Non-pigmented ciliary epithelial cell (primary cell): Measurements from ENCODE around the gene GPHN.
"Not testable (repeated sequence)": the region's sequence is repeated elsewhere in the genome, so short reads cannot be mapped to it uniquely, and the experiment has no call there.

Experiments used
- DNase-seq: peaks from one replicate; pipeline ENCODE4 v3.0.0-alpha.2; 2010; ENCODE audit warnings: low read depth

The GPHN gene

GRCh38 chr14:66502836-66503235 lies 5.1 kb upstream of the GPHN start:
- not testable (repeated sequence) for DNase-seq

GRCh38 chr14:66503532-66503931 lies 4.4 kb upstream of the GPHN start:
- no peak for DNase-seq

GRCh38 chr14:66507181-66507721 lies 696 bp upstream of the GPHN start:
- no peak for DNase-seq

- no peak for DNase-seq
Observed at GRCh38 chr14:66508547-66508845, 549 bp downstream of the GPHN start.

GRCh38 chr14:66508846-66509621 lies 1.1 kb downstream of the GPHN start:
- no peak for DNase-seq

- no peak for DNase-seq
Observed at GRCh38 chr14:66509874-66510273, 1.9 kb downstream of the GPHN start.

- no peak for DNase-seq
Observed at GRCh38 chr14:66511849-66512248, 3.9 kb downstream of the GPHN start.

- no peak for DNase-seq
Observed at GRCh38 chr14:66514213-66514612, 6.3 kb downstream of the GPHN start.

- DNase-seq, result no peak
Observed at GRCh38 chr14:66530526-66530925, 22.6 kb downstream of the GPHN start.

- DNase-seq, result no peak
Observed at GRCh38 chr14:66539034-66539433, 31.1 kb downstream of the GPHN start.

- DNase-seq, result no peak
Observed at GRCh38 chr14:66540038-66540437, 32.1 kb downstream of the GPHN start.

GRCh38 chr14:66541627-66542026 lies 33.7 kb downstream of the GPHN start:
- DNase-seq, result no peak

- DNase-seq, result no peak
Observed at GRCh38 chr14:66543996-66544395, 36.0 kb downstream of the GPHN start.

GRCh38 chr14:66545191-66545590 lies 37.2 kb downstream of the GPHN start:
- not testable (repeated sequence) for DNase-seq

GRCh38 chr14:66545751-66546150 lies 37.8 kb downstream of the GPHN start:
- not testable (repeated sequence) for DNase-seq

- no peak for DNase-seq
Observed at GRCh38 chr14:66563731-66564130, 55.8 kb downstream of the GPHN start.

GRCh38 chr14:66568220-66568619 lies 60.3 kb downstream of the GPHN start:
- no peak for DNase-seq

- DNase-seq, result no peak
Observed at GRCh38 chr14:66572826-66573225, 64.9 kb downstream of the GPHN start.

GRCh38 chr14:66575014-66575413 lies 67.1 kb downstream of the GPHN start:
- DNase-seq, result no peak

GRCh38 chr14:66575939-66576338 lies 68.0 kb downstream of the GPHN start:
- DNase-seq, result no peak

GRCh38 chr14:66587753-66588152 lies 79.8 kb downstream of the GPHN start:
- not testable (repeated sequence) for DNase-seq

- DNase-seq, result no peak
Observed at GRCh38 chr14:66595394-66595793, 87.4 kb downstream of the GPHN start.

GRCh38 chr14:66596241-66596985 lies 88.5 kb downstream of the GPHN start:
- no peak for DNase-seq
